Activated naive CD4-positive, alpha-beta T cell treated with anti-CD3 and anti-CD28 coated beads, Interleukin-2, amount 50 U/mL, for 72 hours (primary cell): ENCODE results near the gene LGALS12. TPM values are rescaled to one million over a fixed set of nuclear protein-coding genes. Genes with fewer than 3 reads are reported as not detected.
A peak's percentile ranks its signal among the peaks of the same experiment; 100 is the strongest.

Experiments used
- ATAC-seq, 2 donors: fragments of 150-1000 bp; cut with Tn5 transposase; 2 replicates each; pipeline ENCODE4 v1.10.0; 2021; ENCODE audit warnings: mild to moderate bottlenecking in 2 of 2, moderate library complexity in 2 of 2
- DNase-seq, 2 donors: peaks; one replicate each; pipeline ENCODE4 v3.0.0; 2021 to 2022; ENCODE audit warnings: low spot score in 2 of 2
- H3K27ac Mint-ChIP-seq, 2 donors: one replicate each; pipeline ENCODE4 v1.8.0; 2022; ENCODE audit warnings: mild to moderate bottlenecking in 2 of 2, mixed read lengths in 2 of 2
- H3K36me3 Mint-ChIP-seq, 2 donors: one replicate each; pipeline ENCODE4 v1.8.0; 2022; ENCODE audit warnings: mixed read lengths in 2 of 2
- H3K9me3 Mint-ChIP-seq, 2 donors: one replicate each; pipeline ENCODE4 v1.8.0; 2022; ENCODE audit warnings: mixed read lengths in 2 of 2
- total RNA-seq, 2 donors: library from RNA; stranded (reverse); gene quantifications; one replicate each; pipeline ENCODE4 v1.2.3, GENCODE V29; 2022

LGALS12 gene
- total RNA-seq, 2 donors from 2014 or later: not detected

- no peak overlapping the region for H3K27ac Mint-ChIP-seq
- H3K36me3 Mint-ChIP-seq: peaks cover 5 to 8% of the 10 kb centered on the region in 2 donors
- DNase-seq (no peak), ATAC-seq (no peak)
- H3K9me3 Mint-ChIP-seq: peaks cover 0 to 5% of the 10 kb centered on the region in 2 donors
Measured at GRCh38 chr11:63494975-63495374, 10.9 kb upstream of the LGALS12 start.

GRCh38 chr11:63499874-63500273 lies 6.0 kb upstream of the LGALS12 start:
- H3K9me3 Mint-ChIP-seq: peaks cover 5 to 14% of the 10 kb centered on the region in 2 donors
- no peak overlapping the region for H3K27ac Mint-ChIP-seq
- DNase-seq (no peak), ATAC-seq (no peak)
- peaks cover 12 to 20% of the 10 kb centered on the region in 2 donors for H3K36me3 Mint-ChIP-seq

GRCh38 chr11:63501236-63501635 lies 4.6 kb upstream of the LGALS12 start:
- ATAC-seq: no peak
- peaks cover 12 to 20% of the 10 kb centered on the region in 2 donors for H3K36me3 Mint-ChIP-seq

GRCh38 chr11:63502252-63502820 lies 3.5 kb upstream of the LGALS12 start:
- Mint-ChIP-seq H3K36me3 (peaks cover 12 to 20% of the 10 kb centered on the region in 2 donors), H3K27ac (peak overlapping the region in 1 of 2 donors; percentile 42), H3K9me3 (peaks cover 5 to 14% of the 10 kb centered on the region in 2 donors)
- DNase-seq: no peak
- ATAC-seq: no peak

More at GRCh38 chr11:63501236-63501635, 4.6 kb upstream of the LGALS12 start:
- no peak for DNase-seq
- Mint-ChIP-seq H3K9me3 (peaks cover 5 to 14% of the 10 kb centered on the region in 2 donors), H3K27ac (no peak overlapping the region)

- Mint-ChIP-seq H3K36me3 (peaks cover 12 to 20% of the 10 kb centered on the region in 2 donors), H3K27ac (no peak overlapping the region), H3K9me3 (peaks cover 5 to 14% of the 10 kb centered on the region in 2 donors)
- no peak for DNase-seq
- ATAC-seq: no peak
Measured at GRCh38 chr11:63503492-63503891, 2.4 kb upstream of the LGALS12 start.

- peaks cover 5 to 14% of the 10 kb centered on the region in 2 donors for H3K9me3 Mint-ChIP-seq
- no peak overlapping the region for H3K27ac Mint-ChIP-seq
- ATAC-seq (no peak), DNase-seq (no peak)
- H3K36me3 Mint-ChIP-seq: peaks cover 12 to 20% of the 10 kb centered on the region in 2 donors
Measured at GRCh38 chr11:63504054-63504453, 1.8 kb upstream of the LGALS12 start.

- H3K9me3 Mint-ChIP-seq: peaks cover 5 to 8% of the 10 kb centered on the region in 2 donors
- H3K27ac Mint-ChIP-seq: no peak overlapping the region
- peaks cover 6 to 11% of the 10 kb centered on the region in 2 donors for H3K36me3 Mint-ChIP-seq
- DNase-seq: no peak
- no peak for ATAC-seq
Measured at GRCh38 chr11:63504933-63505586, 824 bp upstream of the LGALS12 start.

GRCh38 chr11:63506876-63507275 lies 992 bp downstream of the LGALS12 start:
- no peak for DNase-seq
- ATAC-seq: no peak
- H3K9me3 Mint-ChIP-seq: no peaks in the 10 kb centered on the region
- peak overlapping the region in 1 of 2 donors; percentile 26 for H3K27ac Mint-ChIP-seq
- no peaks in the 10 kb centered on the region for H3K36me3 Mint-ChIP-seq

- ATAC-seq (no peak), DNase-seq (no peak)
- Mint-ChIP-seq H3K36me3 (no peaks in the 10 kb centered on the region), H3K27ac (no peak overlapping the region), H3K9me3 (no peaks in the 10 kb centered on the region)
Measured at GRCh38 chr11:63507511-63507910, 1.6 kb downstream of the LGALS12 start.

GRCh38 chr11:63508009-63508408 lies 2.1 kb downstream of the LGALS12 start:
- DNase-seq: no peak
- no peak for ATAC-seq

GRCh38 chr11:63508745-63509144 lies 2.9 kb downstream of the LGALS12 start:
- ATAC-seq: no peak
- H3K36me3 Mint-ChIP-seq: no peaks in the 10 kb centered on the region

More at GRCh38 chr11:63508009-63508408, 2.1 kb downstream of the LGALS12 start:
- H3K36me3 Mint-ChIP-seq: no peaks in the 10 kb centered on the region
- no peak overlapping the region for H3K27ac Mint-ChIP-seq
- H3K9me3 Mint-ChIP-seq: no peaks in the 10 kb centered on the region

GRCh38 chr11:63510360-63511047 lies 4.6 kb downstream of the LGALS12 start:
- ATAC-seq (no peak), DNase-seq (no peak)
- Mint-ChIP-seq H3K9me3 (no peaks in the 10 kb centered on the region), H3K36me3 (no peaks in the 10 kb centered on the region), H3K27ac (no peak overlapping the region)

More at GRCh38 chr11:63508745-63509144, 2.9 kb downstream of the LGALS12 start:
- H3K27ac Mint-ChIP-seq: no peak overlapping the region
- DNase-seq: no peak
- H3K9me3 Mint-ChIP-seq: no peaks in the 10 kb centered on the region

- Mint-ChIP-seq H3K9me3 (no peaks in the 10 kb centered on the region), H3K36me3 (no peaks in the 10 kb centered on the region), H3K27ac (peak overlapping the region in 1 of 2 donors; percentile 33)
- DNase-seq (no peak), ATAC-seq (no peak)
Measured at GRCh38 chr11:63511048-63511748, 5.3 kb downstream of the LGALS12 start.

- Mint-ChIP-seq H3K36me3 (no peaks in the 10 kb centered on the region), H3K27ac (no peak overlapping the region), H3K9me3 (no peaks in the 10 kb centered on the region)
- ATAC-seq (no peak), DNase-seq (no peak)
Measured at GRCh38 chr11:63512816-63513215, 6.9 kb downstream of the LGALS12 start.

- Mint-ChIP-seq H3K27ac (no peak overlapping the region), H3K36me3 (no peaks in the 10 kb centered on the region), H3K9me3 (peaks cover 0 to 6% of the 10 kb centered on the region in 2 donors)
- ATAC-seq: no peak
- DNase-seq: no peak
Measured at GRCh38 chr11:63516109-63516508, 10.2 kb downstream of the LGALS12 start.

GRCh38 chr11:63517156-63517555 lies 11.3 kb downstream of the LGALS12 start:
- Mint-ChIP-seq H3K36me3 (no peaks in the 10 kb centered on the region), H3K27ac (no peak overlapping the region), H3K9me3 (peaks cover 0 to 6% of the 10 kb centered on the region in 2 donors)
- no peak for DNase-seq
- no peak for ATAC-seq

- no peak overlapping the region for H3K27ac Mint-ChIP-seq
- peaks cover 0 to 6% of the 10 kb centered on the region in 2 donors for H3K9me3 Mint-ChIP-seq
- peaks cover 0 to 6% of the 10 kb centered on the region in 2 donors for H3K36me3 Mint-ChIP-seq
- no peak for DNase-seq
- ATAC-seq: no peak
Measured at GRCh38 chr11:63518548-63518947, 12.7 kb downstream of the LGALS12 start.
